VCaP (cell line): ENCODE measurements around the gene STK39.

ENCODE experiments used
- H3K27ac ChIP-seq: fragments of 450-650 bp; 2 replicates; pipeline ENCODE4 v1.5.1; 2017
- CTCF ChIP-seq: fragments of 450-650 bp; conservative IDR thresholded peaks from 2 replicates; pipeline ENCODE4 v1.5.1; 2017; ENCODE audit warnings: mild to moderate bottlenecking, moderate library complexity

STK39 gene

DNA sequence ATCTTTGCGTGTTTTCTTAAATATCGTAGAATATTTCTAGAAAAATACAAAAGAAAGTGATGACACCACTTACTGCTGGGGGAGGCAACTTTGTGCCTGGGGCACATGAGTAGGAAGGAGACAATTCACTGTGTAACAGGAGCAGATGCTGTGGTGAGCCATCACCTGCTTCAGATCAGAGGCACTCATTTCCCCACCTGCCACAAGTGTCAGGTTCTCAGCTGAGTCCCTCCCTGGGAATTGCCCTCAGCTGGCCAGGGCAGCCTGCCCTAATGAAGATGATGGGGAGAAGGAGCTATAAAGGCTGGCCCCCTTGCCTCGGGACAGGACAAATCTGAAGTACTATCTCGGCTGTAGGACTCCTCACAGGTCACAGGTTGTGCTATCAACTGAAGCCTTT is 322.8 kb downstream of the STK39 start:
- no peak overlapping the region for H3K27ac ChIP-seq
- TF ChIP-seq CTCF, result no peak

DNA sequence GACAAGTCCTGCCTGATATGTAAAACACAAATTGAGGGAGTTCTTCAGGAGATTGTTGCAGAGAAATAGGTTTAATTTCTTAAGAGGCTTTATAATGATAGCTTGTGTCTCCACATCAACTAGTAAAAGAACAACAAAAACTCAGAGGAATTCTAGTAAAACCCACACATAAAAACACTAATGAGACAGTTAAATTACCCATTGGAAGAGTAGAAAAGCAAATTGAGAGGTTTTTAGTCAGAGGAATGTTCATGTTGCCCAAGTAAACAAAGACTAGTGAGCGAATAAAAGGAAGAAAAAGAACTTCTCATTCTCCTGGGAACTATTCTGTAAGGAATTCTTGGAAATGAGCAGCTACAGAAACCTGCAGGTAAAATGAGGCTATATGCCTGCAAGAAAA is 330.6 kb downstream of the STK39 start:
- TF ChIP-seq CTCF, result no peak

DNA sequence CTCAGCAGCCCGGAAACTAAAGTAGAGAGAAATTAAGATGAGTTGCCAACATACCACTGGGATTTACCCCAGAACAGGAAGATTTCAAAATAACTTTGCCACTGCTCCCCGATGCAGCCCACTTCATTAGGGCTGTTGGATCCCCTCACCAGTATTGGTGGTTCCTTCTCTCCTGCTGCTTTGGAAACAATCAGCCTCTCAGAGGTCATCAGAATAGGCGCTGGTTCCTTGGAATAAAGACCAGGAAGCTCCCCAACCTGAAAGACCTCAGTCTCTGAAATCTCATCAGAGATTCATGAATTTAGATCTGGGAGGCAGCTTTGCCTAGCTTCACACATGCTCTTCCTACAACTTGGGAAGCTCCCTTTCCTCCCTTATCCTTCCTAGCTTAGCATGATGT is 332.4 kb downstream of the STK39 start:
- TF ChIP-seq CTCF, result no peak
- no peak overlapping the region for H3K27ac ChIP-seq

More for the DNA sequence above, 330.6 kb downstream of the STK39 start:
- no peak overlapping the region for H3K27ac ChIP-seq

DNA sequence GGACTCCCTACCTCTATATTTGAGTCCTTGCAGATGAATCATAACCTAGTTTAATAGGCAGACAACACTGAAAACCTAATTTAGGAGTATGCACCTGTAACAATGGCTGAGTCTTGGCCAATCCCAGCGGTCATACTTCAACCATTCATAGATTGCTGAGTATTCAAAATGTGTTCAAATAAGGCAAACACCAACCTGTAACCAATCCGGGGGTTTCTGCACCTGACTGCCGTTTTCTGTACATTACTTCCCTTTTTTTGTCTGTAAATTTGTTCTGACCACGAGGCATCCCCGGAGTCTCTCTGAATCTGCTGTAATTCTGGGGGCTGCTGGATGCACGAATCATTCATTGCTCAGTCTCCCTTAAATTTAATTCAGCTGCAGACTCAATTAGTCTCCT is 338.6 kb downstream of the STK39 start:
- H3K27ac ChIP-seq, result no peak overlapping the region
- TF ChIP-seq CTCF, result no peak

DNA sequence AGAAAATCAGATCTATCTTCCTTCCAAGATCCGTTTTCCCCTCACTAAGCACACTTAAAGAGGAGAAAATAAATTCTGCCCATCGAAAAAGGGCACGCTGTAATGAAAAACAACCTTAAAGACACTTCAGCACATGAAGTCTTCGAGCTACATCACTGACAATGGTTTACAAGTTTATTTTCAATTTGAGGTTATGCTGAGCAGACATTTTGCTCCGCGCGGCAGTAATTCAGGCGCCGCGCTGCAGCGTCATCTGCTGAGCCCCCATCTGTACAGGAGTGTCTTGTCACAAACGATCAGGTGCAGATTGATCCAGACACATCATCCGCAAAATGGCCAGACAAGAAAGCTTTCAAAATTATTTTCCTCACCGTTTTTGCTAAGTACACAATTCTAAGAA is 341.7 kb downstream of the STK39 start:
- TF ChIP-seq CTCF, result no peak
- H3K27ac ChIP-seq, result no peak overlapping the region
